ENCODE data around the gene ACTR3C.

ACTR3C gene

DNA sequence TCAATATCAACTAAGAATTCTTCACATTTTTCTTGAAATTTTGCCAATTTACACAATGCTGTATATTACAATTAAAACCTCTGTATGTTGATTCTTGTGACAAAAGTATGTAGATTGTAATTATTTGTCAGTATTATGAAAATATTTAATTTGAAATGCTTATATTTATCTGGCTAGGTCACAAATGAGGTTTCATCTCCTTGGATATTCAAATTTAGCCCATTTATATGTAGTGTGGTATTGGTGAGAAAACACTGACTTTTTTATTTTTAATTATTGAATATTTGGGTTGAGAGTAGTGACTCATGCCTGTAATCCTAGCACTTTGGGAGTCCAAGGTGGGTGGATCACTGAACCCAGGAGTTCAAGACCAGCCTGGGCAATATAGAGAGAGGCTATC is 21.0 kb upstream of the ACTR3C start:
- H3K27ac Mint-ChIP-seq = no peak overlapping the region
- peaks cover 28% of the 10 kb centered on the region for H3K4me1 Mint-ChIP-seq
- H3K9me3 Mint-ChIP-seq = peaks cover 0 to 8% of the 10 kb centered on the region in 2 donors
- ATAC-seq (no peak), DNase-seq (no peak)
- H3K4me3 Mint-ChIP-seq = no peak overlapping the region
- H3K27me3 Mint-ChIP-seq = peaks cover 56% of the 10 kb centered on the region

DNA sequence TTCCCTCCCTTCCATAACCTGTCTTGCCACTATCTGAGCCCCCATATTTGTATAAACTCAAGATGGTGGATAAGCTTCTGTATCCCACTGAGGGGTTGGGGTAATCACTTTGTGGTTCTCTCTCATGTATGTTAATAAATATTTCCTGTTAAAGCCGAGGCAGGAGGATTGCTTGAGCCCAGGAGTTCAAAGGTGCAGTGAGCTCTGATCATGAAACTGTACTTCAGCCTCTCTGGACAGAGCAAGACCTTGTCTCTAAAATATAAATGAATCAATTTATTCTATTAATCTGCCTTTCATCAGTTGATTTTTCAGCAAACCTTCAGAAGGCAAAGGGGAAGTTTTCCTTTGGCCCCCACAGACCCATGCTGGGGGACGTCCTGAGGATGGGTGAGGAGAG is 19.9 kb upstream of the ACTR3C start:
- H3K9me3 Mint-ChIP-seq = peaks cover 0 to 8% of the 10 kb centered on the region in 2 donors
- H3K4me1 Mint-ChIP-seq = peaks cover 33% of the 10 kb centered on the region
- H3K27me3 Mint-ChIP-seq = peaks cover 56% of the 10 kb centered on the region
- no peak overlapping the region for H3K27ac Mint-ChIP-seq
- ATAC-seq (no peak), DNase-seq (no peak)
- no peak overlapping the region for H3K4me3 Mint-ChIP-seq

DNA sequence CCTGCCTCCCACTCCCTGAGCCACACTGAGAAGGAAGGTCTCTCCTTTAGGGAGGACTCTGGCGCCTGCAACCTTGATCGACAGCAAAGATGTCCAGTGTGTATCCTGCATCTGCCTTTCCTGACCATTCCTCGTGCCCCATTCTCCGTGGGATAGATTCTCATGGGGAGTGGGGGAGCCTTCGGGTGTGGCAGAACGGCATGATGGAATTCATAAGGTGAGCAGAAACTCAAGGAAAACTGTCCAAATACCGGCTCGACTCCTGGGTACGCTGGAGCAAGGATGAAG is 18.7 kb upstream of the ACTR3C start:
- Mint-ChIP-seq H3K9me3 (peaks cover 0 to 8% of the 10 kb centered on the region in 2 donors), H3K4me3 (peak overlapping the region in 1 of 2 donors; percentile 57), H3K27ac (no peak overlapping the region), H3K27me3 (peaks cover 56% of the 10 kb centered on the region), H3K4me1 (peaks cover 33% of the 10 kb centered on the region)
- DNase-seq (no peak), ATAC-seq (no peak)

DNA sequence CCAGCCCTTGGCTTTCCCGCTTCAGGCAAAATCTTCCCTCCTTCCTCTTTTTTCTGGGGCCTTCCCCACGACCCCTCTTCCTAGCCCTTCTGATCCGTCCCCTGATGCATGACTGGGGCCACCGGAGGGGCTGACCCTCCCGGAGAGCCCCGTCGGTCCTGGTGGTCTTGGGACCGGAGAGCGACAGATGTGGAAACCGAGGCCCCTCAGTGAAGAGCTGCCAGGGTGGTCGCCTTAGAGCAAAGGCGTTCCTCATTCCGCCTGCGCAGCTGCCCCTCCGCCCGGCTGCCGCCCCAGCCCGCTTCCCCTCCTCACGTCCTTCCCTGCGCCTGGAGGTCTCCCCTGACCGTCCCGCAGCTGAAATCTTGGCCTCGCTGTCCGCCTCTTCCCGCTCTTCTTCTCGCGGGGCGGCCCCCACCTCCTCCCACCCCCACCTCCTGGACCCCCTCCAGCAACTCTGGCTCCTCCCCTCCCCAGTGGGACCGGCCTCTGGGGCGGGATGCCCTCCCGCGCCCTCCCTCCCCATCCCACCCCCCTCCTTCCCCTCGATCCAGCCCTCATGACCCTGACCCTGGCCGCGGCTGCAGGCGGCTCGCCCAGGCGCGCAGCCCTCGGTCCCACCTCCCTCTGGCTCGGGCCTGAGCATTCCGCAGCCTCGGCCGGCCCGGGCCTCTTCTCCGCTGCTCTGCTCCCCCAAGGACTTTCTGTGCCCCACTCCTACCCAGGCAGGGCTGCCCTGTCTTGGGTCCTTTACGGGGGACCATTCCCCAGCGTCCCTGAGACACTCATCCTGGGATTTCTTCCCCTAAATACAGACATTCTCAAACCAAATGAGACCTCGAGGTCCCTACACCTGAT is 18.1 kb upstream of the ACTR3C start, which contains the start of gene RARRES2:
TSS of gene RARRES2 (minus strand) at position 367 of the 858 bp plus-strand sequence. CDS start 1,020 bp downstream, outside the sequence.
- DNase-seq (no peak), ATAC-seq (no peak)
- peak within 1 kb of the TSS in 1 of 2 donors; percentile 48 for H3K27ac Mint-ChIP-seq
- H3K4me1 Mint-ChIP-seq = peaks cover 33% of the 10 kb centered on the region
- H3K27me3 Mint-ChIP-seq = peaks cover 53% of the 10 kb centered on the region
- H3K9me3 Mint-ChIP-seq = peaks cover 0 to 8% of the 10 kb centered on the region in 2 donors
- H3K4me3 Mint-ChIP-seq = peak within 1 kb of the TSS; percentile 35 to 74

DNA sequence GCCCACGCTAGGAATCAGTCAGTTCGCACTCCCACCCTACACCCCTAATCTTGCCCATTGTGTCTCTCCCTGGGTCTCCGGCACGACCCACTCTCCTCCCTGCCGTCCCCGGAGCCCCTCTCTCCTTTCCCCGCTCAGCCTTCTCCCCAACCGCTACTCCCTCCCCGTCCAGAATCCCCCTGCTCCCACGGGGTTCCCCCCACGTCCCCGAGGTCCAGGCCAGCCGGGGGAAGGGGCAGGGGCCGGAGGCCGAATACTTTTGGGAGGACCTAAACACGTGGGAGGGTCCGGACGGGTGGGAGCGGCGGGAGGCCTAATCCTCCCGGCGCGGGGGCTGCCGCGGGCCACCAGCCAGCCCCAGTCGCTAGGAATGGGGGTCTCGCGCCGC is 17.5 kb upstream of the ACTR3C start:
- ATAC-seq (peak; percentile 21), DNase-seq (no peak)
- H3K27me3 Mint-ChIP-seq = peaks cover 47% of the 10 kb centered on the region
- H3K4me3 Mint-ChIP-seq = peak overlapping the region in 1 of 2 donors; percentile 74
- H3K9me3 Mint-ChIP-seq = peaks cover 0 to 8% of the 10 kb centered on the region in 2 donors
- H3K27ac Mint-ChIP-seq = no peak overlapping the region
- peaks cover 33% of the 10 kb centered on the region for H3K4me1 Mint-ChIP-seq

DNA sequence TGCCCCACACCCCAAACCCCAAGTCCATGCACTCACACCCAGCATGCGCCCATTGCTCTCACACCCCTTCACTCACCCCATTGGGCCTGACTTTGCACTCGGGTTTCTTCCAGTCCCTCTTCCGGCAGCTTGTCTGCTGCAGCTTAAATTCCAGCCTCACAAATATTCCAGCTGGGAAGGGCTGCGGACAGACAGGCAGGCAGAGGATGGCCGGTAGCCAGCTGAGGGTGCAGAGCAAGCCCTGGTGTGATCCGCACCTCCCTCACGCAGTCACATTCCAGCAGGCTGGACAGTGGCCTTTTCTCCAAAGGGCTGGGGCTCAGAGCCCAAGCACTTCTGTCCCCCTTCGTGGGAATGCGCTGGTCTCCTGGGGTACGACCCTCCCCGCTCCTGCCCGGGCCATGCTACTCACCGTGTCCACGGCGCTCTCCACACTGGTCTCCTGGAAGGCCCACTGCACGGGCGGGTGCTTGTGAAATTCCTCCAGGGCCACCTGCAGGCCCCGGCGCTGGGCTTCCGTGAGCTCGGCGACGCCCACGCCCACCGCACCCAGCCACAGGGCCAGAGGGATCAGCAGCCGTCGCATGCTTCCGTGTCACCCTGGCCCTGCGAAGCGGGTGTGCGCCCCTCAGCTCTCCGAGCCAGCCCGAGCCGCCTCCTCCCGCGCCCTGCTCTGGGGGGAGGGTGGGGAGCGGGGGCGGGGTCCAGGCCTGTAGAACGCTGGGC is 16.8 kb upstream of the ACTR3C start:
- peak overlapping the region in 1 of 2 donors; percentile 63 for H3K27ac Mint-ChIP-seq
- peak; percentile 64 for ATAC-seq

GRCh38 chr7:150339409-150339809 is 16.1 kb upstream of the ACTR3C start:
- ATAC-seq = no peak
- H3K4me1 Mint-ChIP-seq = peaks cover 33% of the 10 kb centered on the region
- no peak overlapping the region for H3K27ac Mint-ChIP-seq
- H3K9me3 Mint-ChIP-seq = peaks cover 0 to 8% of the 10 kb centered on the region in 2 donors
- H3K27me3 Mint-ChIP-seq = peaks cover 47% of the 10 kb centered on the region
- peak overlapping the region in 1 of 2 donors; percentile 13 for H3K4me3 Mint-ChIP-seq
- no peak for DNase-seq

More for the DNA sequence above, 16.8 kb upstream of the ACTR3C start:
- Mint-ChIP-seq H3K4me3 (peak overlapping the region in 1 of 2 donors; percentile 74), H3K4me1 (peaks cover 33% of the 10 kb centered on the region), H3K27me3 (peaks cover 47% of the 10 kb centered on the region), H3K9me3 (peaks cover 0 to 8% of the 10 kb centered on the region in 2 donors)
- no peak for DNase-seq

DNA sequence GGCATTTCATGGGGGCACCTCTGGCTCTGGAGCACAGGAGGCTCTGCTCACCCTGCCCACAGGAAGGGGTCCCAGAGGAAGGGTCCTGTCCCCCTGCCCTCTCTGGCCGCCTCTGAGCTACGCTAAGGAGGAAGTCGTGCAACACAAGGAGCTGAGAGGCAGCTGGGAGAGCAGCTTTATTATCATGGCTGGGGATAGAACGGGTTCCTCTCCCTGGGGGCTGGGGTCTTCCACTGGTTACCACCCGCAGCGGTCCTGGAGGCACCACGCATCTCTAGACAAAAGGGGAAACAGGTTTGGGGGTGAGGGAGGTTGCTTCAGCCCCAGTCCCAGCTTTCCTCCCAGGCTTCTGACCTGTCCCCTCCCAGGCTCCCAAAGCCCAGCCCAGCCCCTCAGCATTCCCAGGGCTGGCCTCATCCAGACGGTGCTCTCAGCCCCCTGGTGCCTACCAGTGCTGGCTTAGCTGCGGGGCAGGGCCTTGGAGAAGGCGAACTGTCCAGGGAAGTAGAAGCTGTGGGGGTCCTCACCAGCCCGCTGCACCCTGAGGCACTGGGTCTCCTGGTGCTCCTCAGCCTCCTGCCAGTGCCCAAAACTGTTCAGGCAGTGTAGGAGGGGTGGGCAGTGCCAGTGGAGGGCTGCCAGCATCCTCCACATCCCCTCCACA is 15.0 kb upstream of the ACTR3C start:
- no peak overlapping the region for H3K27ac Mint-ChIP-seq
- peaks cover 33% of the 10 kb centered on the region for H3K4me1 Mint-ChIP-seq
- DNase-seq (no peak), ATAC-seq (no peak)
- peaks cover 0 to 2% of the 10 kb centered on the region in 2 donors for H3K9me3 Mint-ChIP-seq
- no peak overlapping the region for H3K4me3 Mint-ChIP-seq
- H3K27me3 Mint-ChIP-seq = peaks cover 40% of the 10 kb centered on the region

GRCh38 chr7:150337659-150338081 is 14.3 kb upstream of the ACTR3C start:
- ATAC-seq (no peak), DNase-seq (no peak)
- Mint-ChIP-seq H3K9me3 (no peaks in the 10 kb centered on the region), H3K27me3 (peaks cover 34% of the 10 kb centered on the region), H3K4me1 (peaks cover 33% of the 10 kb centered on the region), H3K27ac (peak overlapping the region in 1 of 2 donors; percentile 72), H3K4me3 (no peak overlapping the region)

DNA sequence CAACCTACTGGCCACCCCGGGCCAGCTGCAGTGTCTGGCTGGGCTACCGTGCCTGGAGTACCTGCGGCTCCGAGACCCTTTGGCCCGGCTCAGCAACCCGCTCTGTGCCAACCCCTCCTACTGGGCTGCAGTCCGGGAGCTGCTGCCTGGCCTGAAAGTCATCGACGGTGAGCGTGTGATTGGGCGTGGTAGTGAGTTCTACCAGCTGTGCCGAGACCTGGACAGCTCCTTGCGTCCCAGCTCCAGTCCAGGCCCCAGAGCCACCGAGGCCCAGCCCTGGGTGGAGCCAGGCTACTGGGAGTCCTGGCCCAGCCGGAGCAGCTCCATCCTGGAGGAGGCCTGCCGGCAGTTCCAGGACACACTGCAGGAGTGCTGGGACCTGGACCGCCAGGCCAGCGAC is 13.8 kb upstream of the ACTR3C start:
- no peak for ATAC-seq
- DNase-seq = no peak
- Mint-ChIP-seq H3K27ac (no peak overlapping the region), H3K4me3 (no peak overlapping the region), H3K27me3 (peaks cover 29% of the 10 kb centered on the region), H3K4me1 (peaks cover 33% of the 10 kb centered on the region), H3K9me3 (no peaks in the 10 kb centered on the region)

DNA sequence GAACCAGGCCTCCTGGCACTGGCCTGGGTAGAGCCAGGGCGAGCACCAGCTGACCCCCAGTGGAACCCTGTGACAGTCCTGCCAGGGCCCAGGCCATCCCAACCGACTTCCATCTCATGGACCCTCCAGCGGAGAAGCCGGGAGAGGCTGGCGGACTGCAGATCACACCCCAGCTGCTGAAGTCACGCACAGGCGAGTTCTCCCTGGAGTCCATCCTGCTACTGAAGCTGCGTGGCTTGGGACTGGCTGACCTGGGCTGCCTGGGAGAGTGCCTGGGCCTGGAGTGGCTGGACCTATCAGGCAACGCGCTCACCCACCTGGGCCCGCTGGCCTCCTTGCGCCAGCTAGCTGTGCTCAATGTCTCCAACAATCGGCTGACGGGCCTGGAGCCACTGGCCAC is 13.4 kb upstream of the ACTR3C start:
- ATAC-seq (no peak), DNase-seq (no peak)
- Mint-ChIP-seq H3K4me3 (no peak overlapping the region), H3K4me1 (peaks cover 28% of the 10 kb centered on the region), H3K27ac (no peak overlapping the region), H3K27me3 (peaks cover 25% of the 10 kb centered on the region), H3K9me3 (no peaks in the 10 kb centered on the region)

GRCh38 chr7:150335774-150336112 is 12.4 kb upstream of the ACTR3C start:
- ATAC-seq (no peak), DNase-seq (no peak)
- Mint-ChIP-seq H3K9me3 (no peaks in the 10 kb centered on the region), H3K4me3 (no peak overlapping the region), H3K27me3 (peaks cover 15% of the 10 kb centered on the region), H3K4me1 (peaks cover 20% of the 10 kb centered on the region), H3K27ac (peak overlapping the region in 1 of 2 donors; percentile 63)

GRCh38 chr7:150335108-150335773 is 11.9 kb upstream of the ACTR3C start:
- no peak for ATAC-seq
- peak overlapping the region in 1 of 2 donors; percentile 9 for H3K27ac Mint-ChIP-seq

DNA sequence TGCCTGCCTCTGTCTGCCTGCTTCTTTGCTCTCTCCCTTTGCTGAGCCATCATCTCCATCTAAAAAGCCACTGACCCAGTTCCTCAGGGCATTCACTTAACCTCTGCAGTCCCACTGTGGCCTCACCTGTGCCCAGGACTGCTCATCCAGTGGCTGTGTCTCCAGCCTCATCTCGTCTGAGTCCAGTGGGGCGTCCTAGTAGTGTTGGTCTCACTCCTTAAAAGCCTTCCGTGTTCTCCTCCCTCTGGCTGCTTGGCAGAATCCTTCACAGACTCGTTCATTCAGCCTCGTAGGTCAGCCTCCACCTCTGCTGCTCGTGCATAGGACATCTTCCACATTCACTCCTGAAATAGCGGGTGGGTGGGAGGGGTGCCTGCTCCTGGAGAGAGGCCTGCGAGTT is 10.8 kb upstream of the ACTR3C start:
- H3K4me3 Mint-ChIP-seq = no peak overlapping the region
- peaks cover 4% of the 10 kb centered on the region for H3K4me1 Mint-ChIP-seq
- no peaks in the 10 kb centered on the region for H3K27me3 Mint-ChIP-seq
- peak overlapping the region in 1 of 2 donors; percentile 20 for H3K27ac Mint-ChIP-seq
- ATAC-seq = no peak
- H3K9me3 Mint-ChIP-seq = no peaks in the 10 kb centered on the region
- no peak for DNase-seq

More at GRCh38 chr7:150335108-150335773, 11.9 kb upstream of the ACTR3C start:
- no peaks in the 10 kb centered on the region for H3K9me3 Mint-ChIP-seq
- H3K4me3 Mint-ChIP-seq = no peak overlapping the region
- no peak for DNase-seq
- H3K4me1 Mint-ChIP-seq = peaks cover 15% of the 10 kb centered on the region
- peaks cover 10% of the 10 kb centered on the region for H3K27me3 Mint-ChIP-seq

DNA sequence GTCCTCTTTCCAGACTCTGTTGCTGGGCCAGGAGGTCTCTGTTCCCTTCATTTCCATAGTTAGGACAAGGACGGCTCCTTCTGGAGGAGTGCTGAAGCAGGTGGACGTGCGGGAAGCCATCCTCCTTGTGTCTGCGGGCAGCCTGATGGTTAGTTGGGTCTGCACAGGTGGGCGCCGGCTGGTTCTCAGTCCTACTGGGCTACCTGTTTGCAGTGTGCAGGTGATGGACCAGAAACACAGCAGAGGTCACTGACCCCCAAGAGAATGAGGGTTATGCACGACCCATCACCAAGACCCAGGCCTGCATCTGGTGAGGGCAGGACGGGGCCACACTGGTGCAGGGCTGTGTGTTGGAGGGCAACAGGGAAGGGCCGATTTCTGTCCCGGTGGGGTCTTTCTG is 10.3 kb upstream of the ACTR3C start:
- Mint-ChIP-seq H3K27ac (no peak overlapping the region), H3K27me3 (no peaks in the 10 kb centered on the region), H3K9me3 (no peaks in the 10 kb centered on the region), H3K4me1 (no peaks in the 10 kb centered on the region), H3K4me3 (no peak overlapping the region)
- no peak for ATAC-seq
- DNase-seq = no peak

Data from stimulated activated naive CD8-positive, alpha-beta T cell treated with anti-CD3 and anti-CD28 coated beads, Interleukin-15, amount 100 ng/mL, for 72 hours (primary cell).